VCaP (cell line): ENCODE data around the gene D2HGDH.

Source experiments
- H3K27ac ChIP-seq: fragments of 450-650 bp; 2 replicates; pipeline ENCODE4 v1.5.1; 2017
- CTCF ChIP-seq: fragments of 450-650 bp; conservative IDR thresholded peaks from 2 replicates; pipeline ENCODE4 v1.5.1; 2017; ENCODE audit warnings: mild to moderate bottlenecking, moderate library complexity

The D2HGDH gene

GRCh38 chr2:241772063-241772499 is 37.7 kb downstream of the D2HGDH start:
- TF ChIP-seq CTCF = no peak
- peak overlapping the region; percentile 36; the same call in 1 of the 2 replicates for H3K27ac ChIP-seq

- peak overlapping the region; percentile 36; the same call in 1 of the 2 replicates for H3K27ac ChIP-seq
- TF ChIP-seq CTCF = no peak
Observed at GRCh38 chr2:241773511-241774418, 39.3 kb downstream of the D2HGDH start.

GRCh38 chr2:241774419-241775222 is 40.2 kb downstream of the D2HGDH start:
- TF ChIP-seq CTCF = no peak
- peak overlapping the region; percentile 36; the same call in 1 of the 2 replicates for H3K27ac ChIP-seq

- no peak overlapping the region for H3K27ac ChIP-seq
- no peak for TF ChIP-seq CTCF
Observed at GRCh38 chr2:241775223-241776177, 41.1 kb downstream of the D2HGDH start.

GRCh38 chr2:241776336-241777169 is 42.1 kb downstream of the D2HGDH start, which contains the start of gene GAL3ST2:
TSS of gene GAL3ST2 (plus strand) at chr2:241776822. CDS start at chr2:241776956, 134 bp downstream.
- H3K27ac ChIP-seq = no peak within 1 kb of the TSS
- no peak for TF ChIP-seq CTCF

GRCh38 chr2:241777170-241777685 is 42.8 kb downstream of the D2HGDH start:
- no peak overlapping the region for H3K27ac ChIP-seq
- TF ChIP-seq CTCF = no peak
